Neutrophil (primary cell): ENCODE data around the gene CMKLR1.

Experiments used
- H3K27ac ChIP-seq: fragments of 200-600 bp; sonication (generic); 2 replicates; pipeline ENCODE4 v1.5.1; 2016; ENCODE audit warnings: mild to moderate bottlenecking, moderate library complexity
- H3K27me3 ChIP-seq: fragments of 200-600 bp; sonication (generic); 2 replicates; pipeline ENCODE4 v1.6.0; 2016; ENCODE audit warnings: mild to moderate bottlenecking
- H3K36me3 ChIP-seq: fragments of 200-600 bp; sonication (generic); 2 replicates; pipeline ENCODE4 v1.5.1; 2017
- H3K4me1 ChIP-seq, 2 experiments: fragments of 200-600 bp in 1 of 2; sonication (generic) in 1 of 2; 1 replicate in 1 of 2; 2 replicates in 1 of 2; pipeline versions ENCODE4 v1.5.1 to v1.6.1; 2013 to 2016; ENCODE audit warnings: low read depth in 1 of 2, low read length in 1 of 2, mild to moderate bottlenecking in 1 of 2, moderate library complexity in 1 of 2; ENCODE audit not compliant: control insufficient read depth in 1 of 2, insufficient read depth in 1 of 2
- H3K4me3 ChIP-seq, 2 experiments: fragments of 200-600 bp in 1 of 2; sonication (generic) in 1 of 2; 1 replicate in 1 of 2; 2 replicates in 1 of 2; pipeline ENCODE4 v1.5.1; 2013 to 2016; ENCODE audit warnings: low read depth in 1 of 2, low read length in 1 of 2, mild to moderate bottlenecking in 1 of 2, moderate library complexity in 1 of 2
- H3K9me3 ChIP-seq: fragments of 200-600 bp; sonication (generic); 2 replicates; pipeline ENCODE4 v1.5.1; 2016
- TF ChIP-seq, protein P1 (sequence below): fragments of 200-600 bp; sonication (generic); IDR thresholded peaks from 2 replicates; pipeline ENCODE4 v1.5.1; 2016; ENCODE audit warnings: antibody characterized with exemption

Gene CMKLR1

DNA sequence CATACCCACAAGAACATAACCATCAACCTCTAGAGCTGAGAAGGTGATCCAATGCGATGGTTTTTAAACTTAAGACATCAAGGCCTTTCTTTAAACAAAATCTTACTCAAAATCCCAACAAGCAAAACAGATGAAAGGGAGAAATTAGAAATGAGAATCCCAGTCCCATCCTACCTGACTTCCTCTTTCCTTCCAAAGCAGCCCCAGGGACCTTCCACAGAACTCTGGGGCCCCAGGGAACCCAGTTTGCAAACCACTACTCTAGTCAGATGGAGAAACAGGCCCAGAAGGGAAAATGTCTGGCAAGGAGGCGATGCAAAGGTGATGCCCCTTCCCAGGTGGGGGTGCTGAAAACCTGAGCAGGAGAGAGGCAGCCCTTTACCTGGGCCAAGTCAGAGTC lies 29.0 kb upstream of the CMKLR1 start:
- Histone ChIP-seq H3K36me3 (no peaks in the 10 kb centered on the region), H3K27me3 (peaks cover 17% of the 10 kb centered on the region), H3K27ac (no peak overlapping the region), H3K4me1 (no peaks in the 10 kb centered on the region), H3K4me3 (no peak overlapping the region), H3K9me3 (no peaks in the 10 kb centered on the region)
- TF ChIP-seq, protein P1, sequence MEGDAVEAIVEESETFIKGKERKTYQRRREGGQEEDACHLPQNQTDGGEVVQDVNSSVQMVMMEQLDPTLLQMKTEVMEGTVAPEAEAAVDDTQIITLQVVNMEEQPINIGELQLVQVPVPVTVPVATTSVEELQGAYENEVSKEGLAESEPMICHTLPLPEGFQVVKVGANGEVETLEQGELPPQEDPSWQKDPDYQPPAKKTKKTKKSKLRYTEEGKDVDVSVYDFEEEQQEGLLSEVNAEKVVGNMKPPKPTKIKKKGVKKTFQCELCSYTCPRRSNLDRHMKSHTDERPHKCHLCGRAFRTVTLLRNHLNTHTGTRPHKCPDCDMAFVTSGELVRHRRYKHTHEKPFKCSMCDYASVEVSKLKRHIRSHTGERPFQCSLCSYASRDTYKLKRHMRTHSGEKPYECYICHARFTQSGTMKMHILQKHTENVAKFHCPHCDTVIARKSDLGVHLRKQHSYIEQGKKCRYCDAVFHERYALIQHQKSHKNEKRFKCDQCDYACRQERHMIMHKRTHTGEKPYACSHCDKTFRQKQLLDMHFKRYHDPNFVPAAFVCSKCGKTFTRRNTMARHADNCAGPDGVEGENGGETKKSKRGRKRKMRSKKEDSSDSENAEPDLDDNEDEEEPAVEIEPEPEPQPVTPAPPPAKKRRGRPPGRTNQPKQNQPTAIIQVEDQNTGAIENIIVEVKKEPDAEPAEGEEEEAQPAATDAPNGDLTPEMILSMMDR, result no peak

DNA sequence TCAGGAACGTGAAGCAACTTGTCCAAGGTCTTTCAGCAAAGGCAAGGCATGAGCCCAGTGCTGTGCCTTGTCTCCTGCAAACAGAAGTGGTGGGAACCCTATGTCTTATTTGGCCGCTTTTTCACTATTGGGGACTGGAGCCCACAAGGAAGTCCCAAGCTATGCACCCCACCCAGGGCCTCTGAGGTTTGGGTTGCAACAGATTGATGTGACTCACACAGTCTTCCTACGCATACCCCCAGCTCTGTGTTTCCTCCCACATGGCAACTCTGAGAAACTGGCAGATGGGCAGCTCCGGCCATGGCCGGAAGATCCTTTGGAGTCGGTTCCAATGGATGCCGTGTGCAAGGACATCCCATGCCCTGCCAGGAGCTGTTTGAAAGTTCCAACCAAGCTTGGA lies 28.3 kb upstream of the CMKLR1 start:
- H3K4me1 ChIP-seq, result no peaks in the 10 kb centered on the region
- H3K27ac ChIP-seq, result no peak overlapping the region
- no peak overlapping the region for H3K4me3 ChIP-seq
- H3K27me3 ChIP-seq, result peaks cover 17% of the 10 kb centered on the region
- H3K9me3 ChIP-seq, result no peaks in the 10 kb centered on the region
- TF ChIP-seq, protein P1, result no peak
- no peaks in the 10 kb centered on the region for H3K36me3 ChIP-seq

DNA sequence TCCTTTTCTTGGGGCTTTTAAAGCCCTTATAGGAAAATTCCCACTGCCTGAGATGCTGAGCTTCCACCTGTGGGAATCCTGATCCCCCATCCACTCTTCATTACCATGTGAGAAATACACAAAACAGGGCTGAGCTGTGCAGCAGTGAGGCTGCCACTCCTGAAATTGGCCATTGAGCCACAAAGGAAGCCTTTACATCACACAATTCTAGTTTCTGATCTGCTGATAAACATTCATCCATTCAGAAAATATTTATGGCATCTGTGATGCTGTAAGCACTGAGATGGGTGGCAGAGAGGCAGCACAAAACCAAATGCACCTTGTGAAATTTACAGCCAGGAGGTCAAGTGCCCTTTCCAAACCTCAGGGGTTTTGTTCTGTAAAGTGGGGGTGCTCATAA lies 26.2 kb upstream of the CMKLR1 start:
- no peaks in the 10 kb centered on the region for H3K36me3 ChIP-seq
- H3K4me1 ChIP-seq, result no peaks in the 10 kb centered on the region
- TF ChIP-seq, protein P1, result no peak
- H3K4me3 ChIP-seq, result no peak overlapping the region
- H3K27ac ChIP-seq, result no peak overlapping the region
- peaks cover 17% of the 10 kb centered on the region for H3K27me3 ChIP-seq
- no peaks in the 10 kb centered on the region for H3K9me3 ChIP-seq

DNA sequence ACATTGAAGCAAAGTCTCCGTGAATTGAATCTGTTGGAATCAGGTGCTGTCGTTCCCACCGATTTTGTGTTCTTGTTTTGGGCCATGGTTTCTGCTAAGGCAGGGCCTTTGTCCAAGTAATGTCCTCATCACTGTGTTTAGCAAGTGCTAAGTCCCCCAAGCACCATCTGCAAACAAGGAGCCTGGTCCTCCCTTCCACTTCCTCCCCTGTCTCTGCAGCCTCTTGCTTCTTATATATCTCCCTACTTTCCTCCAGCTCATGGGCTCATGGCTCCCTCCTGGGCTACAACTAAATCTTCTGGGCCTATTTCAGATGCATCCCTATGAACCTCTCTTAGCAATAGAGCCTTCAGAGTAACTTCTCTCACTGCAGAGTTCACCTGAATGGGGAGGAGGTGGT lies 25.8 kb upstream of the CMKLR1 start:
- H3K27ac ChIP-seq, result no peak overlapping the region
- peaks cover 17% of the 10 kb centered on the region for H3K27me3 ChIP-seq
- TF ChIP-seq, protein P1, result no peak
- H3K9me3 ChIP-seq, result no peaks in the 10 kb centered on the region
- H3K36me3 ChIP-seq, result no peaks in the 10 kb centered on the region
- no peak overlapping the region for H3K4me3 ChIP-seq
- no peaks in the 10 kb centered on the region for H3K4me1 ChIP-seq

DNA sequence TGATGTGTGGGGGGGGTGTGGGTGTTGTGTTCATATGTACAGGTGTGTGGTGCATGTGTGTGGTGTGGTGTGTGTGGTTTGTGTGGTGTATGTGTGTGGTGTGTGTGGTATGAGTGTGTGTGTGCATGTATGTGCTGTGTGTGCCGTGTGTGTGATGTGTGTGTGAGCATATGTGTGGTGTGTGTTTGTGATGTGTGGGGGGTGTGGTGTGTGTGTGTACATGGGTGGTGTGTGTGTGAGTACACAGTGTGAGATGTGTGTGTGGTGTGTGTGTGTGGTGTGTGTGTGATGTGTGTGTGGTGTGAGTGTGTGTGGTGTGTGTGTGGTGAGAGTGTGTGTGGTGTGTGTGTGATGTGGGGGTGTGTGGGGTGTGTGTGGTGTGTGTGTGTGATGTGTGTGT lies 24.5 kb upstream of the CMKLR1 start:
- Histone ChIP-seq H3K9me3 (no peaks in the 10 kb centered on the region), H3K4me1 (no peaks in the 10 kb centered on the region), H3K36me3 (no peaks in the 10 kb centered on the region), H3K27ac (no peak overlapping the region), H3K27me3 (peaks cover 17% of the 10 kb centered on the region), H3K4me3 (no peak overlapping the region)
- TF ChIP-seq, protein P1, result no peak

DNA sequence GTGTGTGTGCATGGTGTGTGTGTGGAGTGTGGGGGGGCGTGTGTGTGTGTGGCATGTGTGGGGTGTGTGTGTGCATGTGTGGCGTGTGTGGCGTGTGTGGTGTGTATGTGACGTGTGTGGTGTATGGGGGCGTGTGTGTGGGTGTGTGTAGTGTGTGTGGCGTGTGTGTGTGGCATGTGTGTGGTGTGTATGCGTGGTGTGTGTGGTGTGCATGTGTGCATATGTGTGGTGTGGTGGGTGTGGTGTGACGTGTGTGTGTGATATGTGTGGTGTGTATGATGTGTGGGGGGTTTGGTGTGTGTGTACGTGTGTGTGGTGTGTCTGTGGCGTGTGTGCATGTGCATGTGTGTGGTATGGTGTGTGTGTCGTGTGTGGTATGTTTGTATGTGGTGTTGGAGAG lies 24.1 kb upstream of the CMKLR1 start:
- no peak overlapping the region for H3K27ac ChIP-seq
- no peaks in the 10 kb centered on the region for H3K4me1 ChIP-seq
- H3K9me3 ChIP-seq, result no peaks in the 10 kb centered on the region
- H3K4me3 ChIP-seq, result no peak overlapping the region
- peaks cover 17% of the 10 kb centered on the region for H3K27me3 ChIP-seq
- no peaks in the 10 kb centered on the region for H3K36me3 ChIP-seq
- TF ChIP-seq, protein P1, result no peak
